HepG2 (cell line): ENCODE results near the gene PAPPA. TPM values are rescaled to one million over a fixed set of nuclear protein-coding genes. Genes with fewer than 3 reads are reported as not detected.

Source experiments
- CHD2 ChIP-seq: IDR thresholded peaks from 2 replicates; pipeline ENCODE4 v1.6.1; 2011; ENCODE audit warnings: low read depth, low read length, improper control_type of control experiment
- DNMT1 ChIP-seq: sonication (generic); formaldehyde crosslinking; IDR thresholded peaks from 2 replicates; pipeline ENCODE4 v1.5.1; 2020; ENCODE audit warnings: mild to moderate bottlenecking, missing genetic modification reagents
- JDP2 ChIP-seq: sonication (generic); formaldehyde crosslinking; IDR thresholded peaks from 2 replicates; pipeline ENCODE4 v1.8.1; 2022; ENCODE audit warnings: missing genetic modification reagents, borderline replicate concordance
- PAWR ChIP-seq: sonication (generic); formaldehyde crosslinking; IDR thresholded peaks from 2 replicates; pipeline ENCODE4 v1.4.0; 2020; ENCODE audit warnings: missing genetic modification reagents, mild to moderate bottlenecking, borderline replicate concordance
- SAFB2 ChIP-seq: sonication (generic); formaldehyde crosslinking; IDR thresholded peaks from 2 replicates; pipeline ENCODE4 v1.5.1; 2020; ENCODE audit warnings: missing genetic modification reagents, low read depth, mild to moderate bottlenecking, borderline replicate concordance
- TRIM22 ChIP-seq: fragments of 450-650 bp; IDR thresholded peaks from 2 replicates; pipeline ENCODE4 v1.6.1; 2017
- ZNF3 ChIP-seq: IDR thresholded peaks from 2 replicates; pipeline ENCODE4 v1.7.0; 2017; ENCODE audit warnings: inconsistent platforms
- ZNF549 ChIP-seq: sonication (generic); formaldehyde crosslinking; IDR thresholded peaks from 2 replicates; pipeline ENCODE4 v1.5.0; 2020; ENCODE audit warnings: missing genetic modification reagents
- ZNF598 ChIP-seq: sonication (generic); formaldehyde crosslinking; IDR thresholded peaks from 2 replicates; pipeline ENCODE4 v1.5.1; 2020; ENCODE audit warnings: mild to moderate bottlenecking, missing genetic modification reagents, borderline replicate concordance
- ZNF605 ChIP-seq: sonication (generic); formaldehyde crosslinking; IDR thresholded peaks from 2 replicates; pipeline ENCODE4 v1.8.0; 2022; ENCODE audit warnings: mild to moderate bottlenecking, missing genetic modification reagents
- ZNF781 ChIP-seq: sonication (generic); formaldehyde crosslinking; IDR thresholded peaks from 2 replicates; pipeline ENCODE4 v1.5.1; 2020; ENCODE audit warnings: borderline replicate concordance, mild to moderate bottlenecking, missing genetic modification reagents; ENCODE audit errors: not compliant biosample characterization
- polyA plus RNA-seq, 8 experiments: library from polyadenylated mRNA; depleted of rRNA in 3 of 8; stranded (reverse) in 7 of 8; unstranded in 1 of 8; fragments of >200 nt; fragmentation: Illumina TruSeq in 4 of 8; extraction: Trizol in 4 of 8; gene quantifications; 2 replicates each; pipeline versions ENCODE4 v1.2.1 to v1.2.3, GENCODE V29; 2011 to 2016; ENCODE audit warnings: low read depth in 4 of 8, missing spikeins in 1 of 8, mixed read lengths in 1 of 8; ENCODE audit not compliant: insufficient read depth in 1 of 8
- total RNA-seq, 5 experiments: library from RNA; depleted of rRNA; stranded (reverse); fragments of >200 nt; fragmentation: Illumina TruSeq; extraction: Trizol; gene quantifications; 2 replicates each; pipeline ENCODE4 v1.2.3, GENCODE V29; 2016; ENCODE audit warnings: low read depth in 1 of 5
- TF ChIP-seq, protein P1 (sequence below): sonication (generic); formaldehyde crosslinking; conservative IDR thresholded peaks from 2 replicates; pipeline ENCODE4 v1.4.0; 2020; ENCODE audit warnings: missing genetic modification reagents
- TF ChIP-seq, protein P2 (sequence below): sonication (generic); formaldehyde crosslinking; IDR thresholded peaks from 2 replicates; pipeline ENCODE4 v1.8.1; 2023; ENCODE audit warnings: mild to moderate bottlenecking, missing genetic modification reagents, borderline replicate concordance
- TF ChIP-seq, protein P3 (sequence below): sonication (generic); formaldehyde crosslinking; IDR thresholded peaks from 2 replicates; pipeline ENCODE4 v1.4.0; 2020; ENCODE audit warnings: mild to moderate bottlenecking, missing genetic modification reagents, borderline replicate concordance

Gene PAPPA
- total and polyA plus RNA-seq, 2 of the 13 experiments (the other 11 are each of a cell fraction or from before 2014, with no cell fraction given) = 0.09 to 0.11 TPM

GRCh38 chr9:116204252-116204882, 50.8 kb downstream of the PAPPA start (continued):
- TF ChIP-seq, protein P1, sequence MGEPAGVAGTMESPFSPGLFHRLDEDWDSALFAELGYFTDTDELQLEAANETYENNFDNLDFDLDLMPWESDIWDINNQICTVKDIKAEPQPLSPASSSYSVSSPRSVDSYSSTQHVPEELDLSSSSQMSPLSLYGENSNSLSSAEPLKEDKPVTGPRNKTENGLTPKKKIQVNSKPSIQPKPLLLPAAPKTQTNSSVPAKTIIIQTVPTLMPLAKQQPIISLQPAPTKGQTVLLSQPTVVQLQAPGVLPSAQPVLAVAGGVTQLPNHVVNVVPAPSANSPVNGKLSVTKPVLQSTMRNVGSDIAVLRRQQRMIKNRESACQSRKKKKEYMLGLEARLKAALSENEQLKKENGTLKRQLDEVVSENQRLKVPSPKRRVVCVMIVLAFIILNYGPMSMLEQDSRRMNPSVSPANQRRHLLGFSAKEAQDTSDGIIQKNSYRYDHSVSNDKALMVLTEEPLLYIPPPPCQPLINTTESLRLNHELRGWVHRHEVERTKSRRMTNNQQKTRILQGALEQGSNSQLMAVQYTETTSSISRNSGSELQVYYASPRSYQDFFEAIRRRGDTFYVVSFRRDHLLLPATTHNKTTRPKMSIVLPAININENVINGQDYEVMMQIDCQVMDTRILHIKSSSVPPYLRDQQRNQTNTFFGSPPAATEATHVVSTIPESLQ (CRISPR knock-in tag) = no peak
- TF ChIP-seq ZNF3 (CRISPR knock-in tag) = peak; percentile 85
- no peak for TF ChIP-seq DNMT1 (CRISPR knock-in tag)
- TF ChIP-seq SAFB2 (CRISPR knock-in tag) = no peak
- no peak for TF ChIP-seq ZNF605 (CRISPR knock-in tag)
- TF ChIP-seq CHD2 = no peak
- TF ChIP-seq JDP2 = no peak
- TF ChIP-seq, protein P2, sequence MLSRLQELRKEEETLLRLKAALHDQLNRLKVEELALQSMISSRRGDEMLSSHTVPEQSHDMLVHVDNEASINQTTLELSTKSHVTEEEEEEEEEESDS = no peak
- no peak for TF ChIP-seq ZNF598 (CRISPR knock-in tag)
- TF ChIP-seq ZNF781 = no peak
- TF ChIP-seq, protein P3, sequence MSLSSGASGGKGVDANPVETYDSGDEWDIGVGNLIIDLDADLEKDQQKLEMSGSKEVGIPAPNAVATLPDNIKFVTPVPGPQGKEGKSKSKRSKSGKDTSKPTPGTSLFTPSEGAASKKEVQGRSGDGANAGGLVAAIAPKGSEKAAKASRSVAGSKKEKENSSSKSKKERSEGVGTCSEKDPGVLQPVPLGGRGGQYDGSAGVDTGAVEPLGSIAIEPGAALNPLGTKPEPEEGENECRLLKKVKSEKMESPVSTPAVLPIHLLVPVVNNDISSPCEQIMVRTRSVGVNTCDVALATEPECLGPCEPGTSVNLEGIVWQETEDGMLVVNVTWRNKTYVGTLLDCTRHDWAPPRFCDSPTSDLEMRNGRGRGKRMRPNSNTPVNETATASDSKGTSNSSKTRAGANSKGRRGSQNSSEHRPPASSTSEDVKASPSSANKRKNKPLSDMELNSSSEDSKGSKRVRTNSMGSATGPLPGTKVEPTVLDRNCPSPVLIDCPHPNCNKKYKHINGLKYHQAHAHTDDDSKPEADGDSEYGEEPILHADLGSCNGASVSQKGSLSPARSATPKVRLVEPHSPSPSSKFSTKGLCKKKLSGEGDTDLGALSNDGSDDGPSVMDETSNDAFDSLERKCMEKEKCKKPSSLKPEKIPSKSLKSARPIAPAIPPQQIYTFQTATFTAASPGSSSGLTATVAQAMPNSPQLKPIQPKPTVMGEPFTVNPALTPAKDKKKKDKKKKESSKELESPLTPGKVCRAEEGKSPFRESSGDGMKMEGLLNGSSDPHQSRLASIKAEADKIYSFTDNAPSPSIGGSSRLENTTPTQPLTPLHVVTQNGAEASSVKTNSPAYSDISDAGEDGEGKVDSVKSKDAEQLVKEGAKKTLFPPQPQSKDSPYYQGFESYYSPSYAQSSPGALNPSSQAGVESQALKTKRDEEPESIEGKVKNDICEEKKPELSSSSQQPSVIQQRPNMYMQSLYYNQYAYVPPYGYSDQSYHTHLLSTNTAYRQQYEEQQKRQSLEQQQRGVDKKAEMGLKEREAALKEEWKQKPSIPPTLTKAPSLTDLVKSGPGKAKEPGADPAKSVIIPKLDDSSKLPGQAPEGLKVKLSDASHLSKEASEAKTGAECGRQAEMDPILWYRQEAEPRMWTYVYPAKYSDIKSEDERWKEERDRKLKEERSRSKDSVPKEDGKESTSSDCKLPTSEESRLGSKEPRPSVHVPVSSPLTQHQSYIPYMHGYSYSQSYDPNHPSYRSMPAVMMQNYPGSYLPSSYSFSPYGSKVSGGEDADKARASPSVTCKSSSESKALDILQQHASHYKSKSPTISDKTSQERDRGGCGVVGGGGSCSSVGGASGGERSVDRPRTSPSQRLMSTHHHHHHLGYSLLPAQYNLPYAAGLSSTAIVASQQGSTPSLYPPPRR (CRISPR knock-in tag) = peak; percentile 73; the same call in 1 of the 2 replicates
- TF ChIP-seq TRIM22 = no peak
- no peak for TF ChIP-seq ZNF549 (CRISPR knock-in tag)
- TF ChIP-seq PAWR (CRISPR knock-in tag) = no peak
